Lung (tissue), 12 donors: ENCODE data around the gene B4GALNT4. TPM values are rescaled to one million over a fixed set of nuclear protein-coding genes. Genes with fewer than 3 reads are reported as not detected.

Experiments used
- ATAC-seq: fragments of 200-7000 bp; cut with Tn5 transposase; one replicate; pipeline ENCODE4 v1.9.1; 2020; ENCODE audit warnings: moderate number of reproducible peaks; ENCODE audit not compliant: insufficient read depth, low FRiP score
- DNase-seq, 3 donors: peaks; one replicate each; pipeline ENCODE4 v3.0.0-alpha.2; 2013 to 2017
- H3K27ac ChIP-seq, 2 donors: one replicate each; pipeline ENCODE4 v1.5.1; 2013; ENCODE audit warnings: mild to moderate bottlenecking in 2 of 2, moderate library complexity in 2 of 2, control low read depth in 1 of 2, inconsistent platforms in 1 of 2, low read depth in 1 of 2, low read length in 1 of 2
- H3K27me3 ChIP-seq, 3 donors: one replicate each; pipeline ENCODE4 v1.5.1; 2013; ENCODE audit warnings: low read length in 2 of 3; ENCODE audit not compliant: control insufficient read depth in 3 of 3, insufficient read depth in 3 of 3
- H3K36me3 ChIP-seq, 4 donors: one replicate each; pipeline ENCODE4 v1.5.1; 2013; ENCODE audit warnings: low read length in 4 of 4, mild to moderate bottlenecking in 1 of 4, moderate library complexity in 1 of 4; ENCODE audit not compliant: control insufficient read depth in 4 of 4, insufficient read depth in 4 of 4
- H3K4me1 ChIP-seq, 5 donors: one replicate each; pipeline ENCODE4 v1.5.1; 2013; ENCODE audit warnings: low read length in 5 of 5, mild to moderate bottlenecking in 2 of 5, moderate library complexity in 1 of 5; ENCODE audit not compliant: control insufficient read depth in 5 of 5, insufficient read depth in 5 of 5
- H3K4me3 ChIP-seq: one replicate; pipeline ENCODE4 v1.5.1; 2013; ENCODE audit warnings: mild to moderate bottlenecking, control low read depth, moderate library complexity
- H3K9ac ChIP-seq, 2 donors: one replicate each; pipeline ENCODE4 v1.5.1; 2013; ENCODE audit warnings: low read length in 2 of 2, control low read depth in 1 of 2; ENCODE audit not compliant: insufficient read depth in 1 of 2
- H3K9me3 ChIP-seq, 4 donors: one replicate each; pipeline ENCODE4 v1.5.1; 2013; ENCODE audit warnings: low read length in 3 of 4, mild to moderate bottlenecking in 1 of 4, moderate library complexity in 1 of 4; ENCODE audit not compliant: control insufficient read depth in 4 of 4, insufficient read depth in 3 of 4
- CTCF ChIP-seq: IDR thresholded peaks from 2 replicates; pipeline ENCODE4 v1.5.1; 2012; ENCODE audit warnings: mild to moderate bottlenecking; ENCODE audit errors: control extremely low read depth, extremely low read depth
- WGBS, 2 donors: extraction: QIAGEN DNeasy Blood & Tissue Kit; methylation state at CpG; one replicate each; pipeline ENCODE4 v1.1.7; 2013; 5-methylcytosine and 5-hydroxymethylcytosine counted together
- polyA plus RNA-seq, 2 donors: library from polyadenylated mRNA; stranded (reverse); fragments of 200-250 nt; gene quantifications; one replicate each; pipeline ENCODE4 v1.2.1, GENCODE V29; 2013
- total RNA-seq, 2 donors: library from RNA; depleted of rRNA in 1 of 2; stranded (reverse); fragments of >200 nt in 1 of 2; gene quantifications; one replicate each; pipeline ENCODE4 v1.2.1, GENCODE V29; 2014 to 2021
- donor health status: control.
- donor health status: control.
- donor health status: Bipolar disorder and iron deficiency.
- donor health status: healthy.
- donor health status: DM: yes; HTN: yes; CAD: no.

B4GALNT4 gene
- total and polyA plus RNA-seq, 4 donors, result 1.4 to 6.8 (median 3.3) TPM

GRCh38 chr11:390175-390574 lies 20.9 kb downstream of the B4GALNT4 start:
- Histone ChIP-seq H3K9me3 (peaks cover 0 to 12% (median 4%) of the 10 kb centered on the region in 4 donors), H3K4me1 (peaks cover 0 to 5% (median 0%) of the 10 kb centered on the region in 5 donors), H3K4me3 (no peak overlapping the region), H3K36me3 (no peaks in the 10 kb centered on the region), H3K27ac (no peak overlapping the region), H3K27me3 (no peaks in the 10 kb centered on the region), H3K9ac (no peak overlapping the region)
- TF ChIP-seq CTCF, result no peak
- ATAC-seq, result no peak
- WGBS, 2 donors, result 70 to 89% methylated on average over 8 to 11 of the region's 11 CpGs
- no peak for DNase-seq

GRCh38 chr11:391117-392017 lies 22.1 kb downstream of the B4GALNT4 start:
- Histone ChIP-seq H3K9me3 (peaks cover 0 to 6% (median 3%) of the 10 kb centered on the region in 4 donors), H3K4me3 (no peak overlapping the region), H3K9ac (no peak overlapping the region), H3K27me3 (no peaks in the 10 kb centered on the region), H3K27ac (no peak overlapping the region), H3K4me1 (peaks cover 0 to 12% (median 0%) of the 10 kb centered on the region in 5 donors), H3K36me3 (no peaks in the 10 kb centered on the region)
- 71 to 77% methylated on average over 38 of the region's 38 CpGs for WGBS, 2 donors
- DNase-seq, result no peak
- TF ChIP-seq CTCF, result no peak
- ATAC-seq, result no peak

GRCh38 chr11:392102-392777 lies 22.9 kb downstream of the B4GALNT4 start:
- ATAC-seq, result no peak

More at GRCh38 chr11:392102-392777, 22.9 kb downstream of the B4GALNT4 start:
- 92 to 94% methylated on average over 31 to 36 of the region's 36 CpGs for WGBS, 2 donors
- no peak overlapping the region for H3K9ac ChIP-seq
- H3K36me3 ChIP-seq, result peaks cover 0 to 5% (median 0%) of the 10 kb centered on the region in 4 donors
- no peaks in the 10 kb centered on the region for H3K9me3 ChIP-seq
- no peak overlapping the region for H3K4me3 ChIP-seq
- no peak for DNase-seq
- H3K27ac ChIP-seq, result no peak overlapping the region
- no peaks in the 10 kb centered on the region for H3K27me3 ChIP-seq
- TF ChIP-seq CTCF, result no peak
- peaks cover 0 to 12% (median 0%) of the 10 kb centered on the region in 5 donors for H3K4me1 ChIP-seq
